PC-9 (cell line): ENCODE results near the gene THPO. TPM values are rescaled to one million over a fixed set of nuclear protein-coding genes. Genes with fewer than 3 reads are reported as not detected.

ENCODE experiments used
- BruUV-seq: library from RNA; stranded (reverse); fragments of 400-500 nt; replicated peaks from 2 replicates; lab custom pipeline; 2021; lab: Mats Ljungman, UMichigan
- CTCF ChIA-PET: fragments of 300-600 bp; sonication (Branson Sonifier 250); formaldehyde crosslinking; loops from one replicate; lab custom pipeline; 2022; ENCODE audit warnings: antibody characterized with exemption; lab: Charles Lee
- POLR2A ChIA-PET: fragments of 300-600 bp; sonication (Branson Sonifier 250); formaldehyde crosslinking; loops from one replicate; lab custom pipeline; 2022; ENCODE audit warnings: antibody characterized with exemption; ENCODE audit not compliant: unreplicated experiment; lab: Charles Lee
- DNase-seq, 2 experiments: peaks; one replicate each; pipeline versions ENCODE4 v3.0.0 to v3.0.0-alpha.2; 2015 to 2022; ENCODE audit warnings: mixed read lengths in 1 of 2
- H2AFZ ChIP-seq: fragments of 200-600 bp; sonication (generic); 2 replicates; pipeline ENCODE4 v1.8.1; 2017; ENCODE audit warnings: antibody characterized with exemption
- H3F3A ChIP-seq: fragments of 200-600 bp; sonication (generic); 2 replicates; pipeline ENCODE4 v1.8.1; 2017; ENCODE audit warnings: antibody characterized with exemption, mild to moderate bottlenecking, low read depth; ENCODE audit not compliant: insufficient read depth
- H3K27ac ChIP-seq: fragments of 200-600 bp; sonication (generic); 2 replicates; pipeline ENCODE4 v1.6.1; 2016; ENCODE audit warnings: mixed run types
- H3K27me3 ChIP-seq: fragments of 200-600 bp; sonication (generic); 2 replicates; pipeline ENCODE4 v1.6.1; 2016; ENCODE audit warnings: low read depth, mixed run types; ENCODE audit not compliant: insufficient read depth
- H3K36me3 ChIP-seq: fragments of 200-600 bp; sonication (generic); 2 replicates; pipeline ENCODE4 v1.6.1; 2016; ENCODE audit warnings: low read depth, mixed run types
- H3K4me1 ChIP-seq: fragments of 200-600 bp; sonication (generic); replicated peaks from 2 replicates; pipeline ENCODE4 v1.6.1; 2016; ENCODE audit warnings: mixed run types; ENCODE audit not compliant: insufficient read depth
- H3K4me2 ChIP-seq: fragments of 200-600 bp; sonication (generic); 2 replicates; pipeline ENCODE4 v1.6.1; 2017; ENCODE audit warnings: mixed run types
- H3K4me3 ChIP-seq: fragments of 200-600 bp; sonication (generic); 2 replicates; pipeline ENCODE4 v1.6.1; 2016; ENCODE audit warnings: mixed run types
- H3K79me2 ChIP-seq: fragments of 200-600 bp; sonication (generic); 2 replicates; pipeline ENCODE4 v1.6.1; 2017; ENCODE audit warnings: low read depth, mixed run types
- H3K9me2 ChIP-seq: fragments of 200-600 bp; sonication (generic); 2 replicates; pipeline ENCODE4 v1.8.1; 2017; ENCODE audit warnings: mild to moderate bottlenecking; ENCODE audit not compliant: insufficient read depth
- H3K9me3 ChIP-seq: fragments of 200-600 bp; sonication (generic); 2 replicates; pipeline ENCODE4 v1.8.1; 2016; ENCODE audit warnings: low read depth; ENCODE audit not compliant: insufficient read depth
- H4K20me1 ChIP-seq: fragments of 200-600 bp; sonication (generic); 2 replicates; pipeline ENCODE4 v1.8.1; 2017; ENCODE audit not compliant: insufficient read depth
- EZH2 ChIP-seq: fragments of 200-600 bp; sonication (generic); IDR thresholded peaks from 2 replicates; pipeline ENCODE4 v1.8.0; 2017; ENCODE audit warnings: antibody characterized with exemption, low read depth
- intact Hi-C: fragments of 100-400 bp; cut with micrococcal nuclease; formaldehyde crosslinking; loops from one replicate; pipeline ENCODE4 v1.10.0; 2022; ENCODE audit not compliant: unreplicated experiment
- total RNA-seq: library from RNA; stranded (reverse); gene quantifications from 2 replicates; pipeline ENCODE4 v1.2.3, GENCODE V29; 2021
- TF ChIP-seq, protein P1 (sequence below): fragments of 200-600 bp; sonication (generic); conservative IDR thresholded peaks from 2 replicates; pipeline ENCODE4 v1.6.1; 2017; ENCODE audit warnings: mixed run types, antibody characterized with exemption, mild to moderate bottlenecking, moderate library complexity

Gene THPO
- total RNA-seq, 1 experiment from 2014 or later = not detected

- Histone ChIP-seq H2AFZ (no peak overlapping the region), H3F3A (peaks cover 52% of the 10 kb centered on the region), H3K79me2 (no peaks in the 10 kb centered on the region), H3K4me3 (no peak overlapping the region), H3K9me3 (no peaks in the 10 kb centered on the region), H3K27me3 (peaks cover 35% of the 10 kb centered on the region), H3K4me1 (no peaks in the 10 kb centered on the region), H4K20me1 (peaks cover 14% of the 10 kb centered on the region), H3K36me3 (peaks cover 12% of the 10 kb centered on the region), H3K27ac (no peak overlapping the region), H3K9me2 (no peaks in the 10 kb centered on the region), H3K4me2 (no peak overlapping the region)
- BruUV-seq = no TSS peak
- TF ChIP-seq, protein P1, sequence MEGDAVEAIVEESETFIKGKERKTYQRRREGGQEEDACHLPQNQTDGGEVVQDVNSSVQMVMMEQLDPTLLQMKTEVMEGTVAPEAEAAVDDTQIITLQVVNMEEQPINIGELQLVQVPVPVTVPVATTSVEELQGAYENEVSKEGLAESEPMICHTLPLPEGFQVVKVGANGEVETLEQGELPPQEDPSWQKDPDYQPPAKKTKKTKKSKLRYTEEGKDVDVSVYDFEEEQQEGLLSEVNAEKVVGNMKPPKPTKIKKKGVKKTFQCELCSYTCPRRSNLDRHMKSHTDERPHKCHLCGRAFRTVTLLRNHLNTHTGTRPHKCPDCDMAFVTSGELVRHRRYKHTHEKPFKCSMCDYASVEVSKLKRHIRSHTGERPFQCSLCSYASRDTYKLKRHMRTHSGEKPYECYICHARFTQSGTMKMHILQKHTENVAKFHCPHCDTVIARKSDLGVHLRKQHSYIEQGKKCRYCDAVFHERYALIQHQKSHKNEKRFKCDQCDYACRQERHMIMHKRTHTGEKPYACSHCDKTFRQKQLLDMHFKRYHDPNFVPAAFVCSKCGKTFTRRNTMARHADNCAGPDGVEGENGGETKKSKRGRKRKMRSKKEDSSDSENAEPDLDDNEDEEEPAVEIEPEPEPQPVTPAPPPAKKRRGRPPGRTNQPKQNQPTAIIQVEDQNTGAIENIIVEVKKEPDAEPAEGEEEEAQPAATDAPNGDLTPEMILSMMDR = peak; percentile 99
- no peak for TF ChIP-seq EZH2
- peak; percentile 84 to 89 for DNase-seq
- intact Hi-C loops = loop anchor here (1.0 to 5.0 kb wide), 6 partner anchors 46 to 431 kb away; no protein-coding TSS in a partner anchor
- CTCF ChIA-PET = interaction anchor here (0.6 to 3.8 kb wide), 24 partner anchors 10 to 406 kb away, joined by 3 to 75 read pairs (median 4); partner anchors contain the start of genes CLCN2 and POLR2H
- POLR2A ChIA-PET = interaction anchor here (0.5 to 0.9 kb wide), 8 partner anchors 9 to 285 kb away, joined by 3 to 15 read pairs (median 4); no protein-coding TSS in a partner anchor
Observed at GRCh38 chr3:184371570-184372018, 6.4 kb downstream of the THPO start.

DNA sequence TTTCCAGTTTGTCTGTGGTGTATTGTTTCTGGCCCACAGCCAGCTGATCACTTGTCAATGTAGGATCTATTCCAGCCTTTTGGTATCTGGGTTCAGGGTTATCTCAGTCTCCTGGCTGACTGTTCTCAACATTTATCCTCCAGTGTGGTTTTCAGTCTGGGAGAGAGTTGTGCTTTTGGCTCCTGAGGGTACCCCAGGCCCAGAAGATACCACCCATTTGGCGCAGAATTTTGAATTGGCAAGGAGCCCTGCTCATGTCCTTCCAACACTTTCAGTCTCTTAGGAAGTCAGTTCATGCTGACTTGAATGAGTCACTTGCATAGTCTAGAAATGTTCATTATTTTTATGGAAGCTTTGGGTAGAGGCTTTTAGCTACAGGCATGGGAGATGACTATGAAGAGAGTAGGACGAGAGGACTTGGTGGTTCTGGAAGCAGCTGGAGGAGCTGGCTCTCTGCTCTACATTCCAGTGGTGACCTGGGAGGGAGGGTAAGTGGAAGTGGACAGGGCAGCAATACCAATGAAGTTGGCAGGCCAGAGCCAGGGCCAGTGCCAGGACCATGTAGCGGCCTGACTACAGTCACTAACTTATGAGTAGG, 9.3 kb downstream of the THPO start:
- DNase-seq = no peak
- no TSS peak for BruUV-seq
- ChIA-PET CTCF (no interaction called here), POLR2A (interaction anchor here (0.7 kb wide), 1 partner anchor 1083 kb away, joined by 3 read pairs; no protein-coding TSS in a partner anchor)
- Histone ChIP-seq H3K9me3 (no peaks in the 10 kb centered on the region), H3K4me2 (no peak overlapping the region), H3F3A (peaks cover 72% of the 10 kb centered on the region), H3K27ac (no peak overlapping the region), H3K79me2 (peaks cover 18% of the 10 kb centered on the region), H3K27me3 (peaks cover 7% of the 10 kb centered on the region), H3K36me3 (peaks cover 25% of the 10 kb centered on the region), H3K9me2 (no peaks in the 10 kb centered on the region), H3K4me1 (peaks cover 11% of the 10 kb centered on the region), H2AFZ (no peak overlapping the region), H3K4me3 (no peak overlapping the region), H4K20me1 (peaks cover 33% of the 10 kb centered on the region)
- TF ChIP-seq, protein P1 = no peak
- no peak for TF ChIP-seq EZH2
- intact Hi-C loops = no loop called here

GRCh38 chr3:184368116-184368515, 9.9 kb downstream of the THPO start:
- no peak overlapping the region for H3K27ac ChIP-seq
- BruUV-seq = no TSS peak

More at GRCh38 chr3:184368116-184368515, 9.9 kb downstream of the THPO start:
- Histone ChIP-seq H3F3A (peaks cover 76% of the 10 kb centered on the region), H3K4me2 (no peak overlapping the region), H3K4me1 (peaks cover 11% of the 10 kb centered on the region), H4K20me1 (peaks cover 33% of the 10 kb centered on the region), H3K9me3 (no peaks in the 10 kb centered on the region), H3K79me2 (peaks cover 22% of the 10 kb centered on the region), H3K4me3 (no peak overlapping the region), H3K9me2 (no peaks in the 10 kb centered on the region), H2AFZ (no peak overlapping the region), H3K27me3 (peaks cover 1% of the 10 kb centered on the region; the same call in 1 of the 2 replicates), H3K36me3 (peaks cover 25% of the 10 kb centered on the region)
- ChIA-PET CTCF (no interaction called here), POLR2A (no interaction called here)
- intact Hi-C loops = no loop called here
- DNase-seq = no peak
- TF ChIP-seq, protein P1 = no peak
- TF ChIP-seq EZH2 = no peak
